CD14-positive monocyte (primary cell): Measurements from ENCODE around the gene COQ7. TPM values are rescaled to one million over a fixed set of nuclear protein-coding genes. Genes with fewer than 3 reads are reported as not detected.

Source experiments
- DNase-seq, 3 donors: peaks; one replicate each; pipeline ENCODE4 v3.0.0-alpha.2; 2011 to 2022
- H2AFZ ChIP-seq: 2 replicates; pipeline ENCODE4 v1.6.0; 2012; ENCODE audit warnings: mild to moderate bottlenecking, low read depth, low read length, inconsistent platforms; ENCODE audit not compliant: insufficient read depth, poor library complexity, severe bottlenecking
- H3K27ac ChIP-seq, 2 donors: 1 replicate in 1 of 2; 2 replicates in 1 of 2; pipeline ENCODE4 v1.5.1; 2012 to 2013; ENCODE audit warnings: low read length in 2 of 2, control low read depth in 1 of 2, inconsistent platforms in 1 of 2, low read depth in 1 of 2, mild to moderate bottlenecking in 1 of 2
- H3K27me3 ChIP-seq, 2 donors: one replicate each; pipeline versions ENCODE4 v1.6.0 to v1.6.1; 2011 to 2013; ENCODE audit warnings: low read length in 2 of 2; ENCODE audit not compliant: control insufficient read depth in 2 of 2, insufficient read depth in 2 of 2
- H3K36me3 ChIP-seq, 2 donors: replicated peaks in 1 of 2; 1 replicate in 1 of 2; 2 replicates in 1 of 2; pipeline versions ENCODE4 v1.5.1 to v1.6.1; 2012 to 2013; ENCODE audit warnings: low read length in 2 of 2, control low read depth in 1 of 2, inconsistent platforms in 1 of 2, mild to moderate bottlenecking in 1 of 2; ENCODE audit not compliant: insufficient read depth in 2 of 2, control insufficient read depth in 1 of 2
- H3K4me1 ChIP-seq, 2 donors: 1 replicate in 1 of 2; 2 replicates in 1 of 2; pipeline versions ENCODE4 v1.5.1 to v1.6.1; 2012 to 2013; ENCODE audit warnings: low read length in 2 of 2, control low read depth in 1 of 2, inconsistent platforms in 1 of 2, mild to moderate bottlenecking in 1 of 2, moderate library complexity in 1 of 2; ENCODE audit not compliant: insufficient read depth in 2 of 2, control insufficient read depth in 1 of 2
- H3K4me2 ChIP-seq: replicated peaks from 2 replicates; pipeline ENCODE3; 2012; ENCODE audit warnings: low read length, moderate library complexity, mild to moderate bottlenecking; ENCODE audit not compliant: poor library complexity, severe bottlenecking; ENCODE audit errors: extremely low read depth
- H3K4me3 ChIP-seq, 3 experiments: fragments of 200-600 bp in 1 of 3; sonication (generic) in 1 of 3; replicated peaks in 1 of 3; 1 replicate in 2 of 3; 2 replicates in 1 of 3; pipeline ENCODE4 v1.5.1; 2011 to 2013; ENCODE audit warnings: low read length in 3 of 3, mild to moderate bottlenecking in 3 of 3, control low read depth in 2 of 3, low read depth in 2 of 3, inconsistent platforms in 1 of 3, moderate library complexity in 1 of 3
- H3K79me2 ChIP-seq: 2 replicates; pipeline ENCODE4 v1.6.0; 2012; ENCODE audit warnings: mild to moderate bottlenecking, control low read depth, inconsistent platforms, low read length, moderate library complexity; ENCODE audit not compliant: insufficient read depth
- H3K9ac ChIP-seq: 2 replicates; pipeline ENCODE4 v1.6.0; 2017; ENCODE audit warnings: low read length, mild to moderate bottlenecking; ENCODE audit not compliant: insufficient read depth, poor library complexity, severe bottlenecking
- H3K9me3 ChIP-seq, 2 donors: replicated peaks in 1 of 2; 1 replicate in 1 of 2; 2 replicates in 1 of 2; pipeline versions ENCODE4 v1.5.1 to v1.6.1; 2012 to 2013; ENCODE audit warnings: low read length in 2 of 2, control low read depth in 1 of 2; ENCODE audit not compliant: control insufficient read depth in 1 of 2, insufficient read depth in 1 of 2
- H4K20me1 ChIP-seq: 2 replicates; pipeline ENCODE4 v1.6.0; 2012; ENCODE audit warnings: mild to moderate bottlenecking, low read length, control low read depth, moderate library complexity; ENCODE audit not compliant: insufficient read depth
- H3K27ac Mint-ChIP-seq, 7 donors: one replicate each; pipeline ENCODE4 v1.8.0; 2020; ENCODE audit warnings: mild to moderate bottlenecking in 7 of 7, mixed read lengths in 7 of 7, moderate library complexity in 6 of 7, inconsistent platforms in 2 of 7
- H3K27me3 Mint-ChIP-seq, 3 donors: one replicate each; pipeline ENCODE4 v1.8.0; 2021 to 2022; ENCODE audit warnings: low read depth in 3 of 3, mild to moderate bottlenecking in 3 of 3, mixed read lengths in 3 of 3, moderate library complexity in 3 of 3, inconsistent platforms in 1 of 3
- H3K36me3 Mint-ChIP-seq, 2 donors: one replicate each; pipeline ENCODE4 v1.8.0; 2020; ENCODE audit warnings: mixed read lengths in 2 of 2, inconsistent platforms in 1 of 2, mild to moderate bottlenecking in 1 of 2
- H3K4me1 Mint-ChIP-seq: one replicate; pipeline ENCODE4 v1.8.0; 2020; ENCODE audit warnings: mild to moderate bottlenecking, mixed read lengths
- H3K4me3 Mint-ChIP-seq, 2 donors: one replicate each; pipeline ENCODE4 v1.8.0; 2020; ENCODE audit warnings: mild to moderate bottlenecking in 2 of 2, mixed read lengths in 2 of 2, moderate library complexity in 1 of 2
- H3K9me3 Mint-ChIP-seq, 7 donors: one replicate each; pipeline ENCODE4 v1.8.0; 2020 to 2022; ENCODE audit warnings: mixed read lengths in 7 of 7, mild to moderate bottlenecking in 6 of 7, moderate library complexity in 6 of 7, inconsistent platforms in 2 of 7
- WGBS: methylation state at CpG from one replicate; pipeline ENCODE4 v1.1.5; 2013; ENCODE audit warnings: missing lambda C conversion rate; ENCODE audit not compliant: insufficient coverage; 5-methylcytosine and 5-hydroxymethylcytosine counted together
- intact Hi-C, 2 donors: fragments of 100-400 bp; cut with micrococcal nuclease; formaldehyde crosslinking; loops; one replicate each; pipeline versions ENCODE4 v1.15.0 to v1.15.1; 2023
- polyA plus RNA-seq, 3 donors: library from polyadenylated mRNA; depleted of rRNA in 1 of 3; unstranded in 2 of 3; stranded (reverse) in 1 of 3; fragments of 300-500 nt in 2 of 3; fragments of >200 nt in 1 of 3; fragmentation: Illumina TruSeq in 2 of 3; gene quantifications; 1 replicate in 2 of 3; 2 replicates in 1 of 3; pipeline ENCODE4 v1.2.3, GENCODE V29; 2012 to 2021
- TF ChIP-seq, protein P1 (sequence below): fragments of 200-600 bp; IDR thresholded peaks from one replicate; pipeline ENCODE4 v1.8.0; 2022; ENCODE audit warnings: antibody characterized with exemption, mild to moderate bottlenecking

Gene COQ7
- polyA plus RNA-seq, 3 donors, result 6.5 to 13.3 (median 12.2) TPM

DNA sequence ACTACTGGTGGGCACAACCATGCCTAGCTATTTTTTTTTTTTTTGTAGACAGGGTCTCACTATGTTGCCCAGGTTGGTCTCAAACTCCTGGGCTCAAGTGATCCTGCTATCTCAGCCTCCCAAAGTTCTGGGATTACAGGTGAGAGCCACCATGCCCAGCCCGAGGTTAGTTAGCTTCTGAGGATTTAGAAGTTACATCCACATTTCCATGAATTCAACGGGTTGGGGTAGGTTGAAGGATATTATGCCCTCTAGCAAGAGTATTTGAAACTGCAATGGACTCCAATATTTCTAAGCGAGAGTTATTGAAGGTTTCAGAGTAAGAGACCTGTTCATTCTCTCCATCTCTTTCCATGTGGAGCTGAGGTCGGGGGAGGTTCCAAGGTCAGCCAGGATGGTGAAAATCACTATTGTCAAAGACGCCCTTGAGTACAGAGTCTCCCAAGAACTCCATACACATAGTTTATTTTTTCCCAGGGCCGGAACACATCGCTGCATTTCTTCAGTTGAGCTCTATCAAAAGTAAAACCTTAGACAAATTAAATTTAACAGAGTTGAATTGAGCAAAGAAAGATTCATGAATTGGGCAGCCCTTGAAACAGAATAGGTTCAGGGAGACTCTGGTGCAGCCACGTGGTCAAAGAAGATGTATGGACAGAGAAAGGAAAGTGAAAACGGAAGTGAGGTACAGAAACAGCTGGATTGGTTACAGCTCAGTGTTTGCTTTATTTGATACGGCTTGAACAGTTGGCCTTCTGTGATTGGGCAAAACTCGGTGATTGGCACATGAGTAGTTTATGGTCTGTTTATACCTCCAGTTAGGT, 27.3 kb downstream of the COQ7 start:
- Histone ChIP-seq H3K27ac (no peak overlapping the region), H3K9me3 (peaks cover 0 to 8% of the 10 kb centered on the region in 2 donors), H4K20me1 (no peaks in the 10 kb centered on the region), H3K4me1 (peaks cover 3 to 6% of the 10 kb centered on the region in 2 donors), H3K27me3 (no peaks in the 10 kb centered on the region), H3K4me3 (no peak overlapping the region), H3K4me2 (no peak overlapping the region), H3K79me2 (no peaks in the 10 kb centered on the region), H2AFZ (no peak overlapping the region), H3K9ac (no peak overlapping the region), H3K36me3 (no peaks in the 10 kb centered on the region)
- no peaks in the 10 kb centered on the region for H3K36me3 Mint-ChIP-seq
- peak; percentile 39 to 75 (median 69) for DNase-seq
- H3K9me3 Mint-ChIP-seq, result peaks cover 7 to 17% (median 13%) of the 10 kb centered on the region in 7 donors
- peaks cover 4 to 17% (median 12%) of the 10 kb centered on the region in 3 donors for H3K27me3 Mint-ChIP-seq
- intact Hi-C loops, result loop anchor here in 1 of 2 donors (5.0 kb wide), 1 partner anchor 38 kb away; no protein-coding TSS in a partner anchor
- peak overlapping the region in 1 of 2 donors; percentile 36 for H3K4me3 Mint-ChIP-seq
- peaks cover 18% of the 10 kb centered on the region for H3K4me1 Mint-ChIP-seq
- 29% methylated on average over 3 of the region's 11 CpGs for WGBS
- TF ChIP-seq, protein P1, sequence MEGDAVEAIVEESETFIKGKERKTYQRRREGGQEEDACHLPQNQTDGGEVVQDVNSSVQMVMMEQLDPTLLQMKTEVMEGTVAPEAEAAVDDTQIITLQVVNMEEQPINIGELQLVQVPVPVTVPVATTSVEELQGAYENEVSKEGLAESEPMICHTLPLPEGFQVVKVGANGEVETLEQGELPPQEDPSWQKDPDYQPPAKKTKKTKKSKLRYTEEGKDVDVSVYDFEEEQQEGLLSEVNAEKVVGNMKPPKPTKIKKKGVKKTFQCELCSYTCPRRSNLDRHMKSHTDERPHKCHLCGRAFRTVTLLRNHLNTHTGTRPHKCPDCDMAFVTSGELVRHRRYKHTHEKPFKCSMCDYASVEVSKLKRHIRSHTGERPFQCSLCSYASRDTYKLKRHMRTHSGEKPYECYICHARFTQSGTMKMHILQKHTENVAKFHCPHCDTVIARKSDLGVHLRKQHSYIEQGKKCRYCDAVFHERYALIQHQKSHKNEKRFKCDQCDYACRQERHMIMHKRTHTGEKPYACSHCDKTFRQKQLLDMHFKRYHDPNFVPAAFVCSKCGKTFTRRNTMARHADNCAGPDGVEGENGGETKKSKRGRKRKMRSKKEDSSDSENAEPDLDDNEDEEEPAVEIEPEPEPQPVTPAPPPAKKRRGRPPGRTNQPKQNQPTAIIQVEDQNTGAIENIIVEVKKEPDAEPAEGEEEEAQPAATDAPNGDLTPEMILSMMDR, result no peak
- peak overlapping the region in 2 of 7 donors; percentile 56 to 83 for H3K27ac Mint-ChIP-seq

DNA sequence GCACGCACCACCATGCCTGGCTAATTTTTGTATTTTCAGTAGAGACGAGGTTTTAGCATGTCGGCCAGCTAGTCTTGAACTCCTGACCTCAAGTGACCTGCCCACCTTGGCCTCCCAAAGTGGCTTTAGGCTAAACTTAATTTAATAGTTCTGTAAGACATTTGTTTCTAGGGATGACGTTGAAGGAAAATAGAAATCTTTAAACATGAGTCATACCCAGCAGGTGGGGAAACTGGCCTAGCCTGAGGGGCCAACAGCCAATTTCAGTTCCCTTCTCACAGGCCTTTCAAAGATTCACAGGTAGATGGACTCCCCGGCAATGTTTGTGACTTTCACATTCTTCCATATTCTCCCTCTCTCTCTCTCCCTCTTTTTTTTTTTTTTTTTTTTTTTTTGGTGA, 28.2 kb downstream of the COQ7 start:
- 100% methylated on average over 2 of the region's 5 CpGs for WGBS
- Histone ChIP-seq H3K4me1 (peaks cover 3 to 6% of the 10 kb centered on the region in 2 donors), H3K9me3 (peaks cover 0 to 8% of the 10 kb centered on the region in 2 donors), H3K36me3 (no peaks in the 10 kb centered on the region), H2AFZ (no peak overlapping the region), H3K4me3 (no peak overlapping the region), H3K9ac (no peak overlapping the region), H4K20me1 (no peaks in the 10 kb centered on the region), H3K27me3 (no peaks in the 10 kb centered on the region), H3K4me2 (no peak overlapping the region), H3K79me2 (no peaks in the 10 kb centered on the region), H3K27ac (no peak overlapping the region)
- H3K4me3 Mint-ChIP-seq, result no peak overlapping the region
- H3K9me3 Mint-ChIP-seq, result peaks cover 7 to 17% (median 13%) of the 10 kb centered on the region in 7 donors
- intact Hi-C loops, result loop anchor here in 1 of 2 donors (5.0 kb wide), 1 partner anchor 37 kb away; no protein-coding TSS in a partner anchor
- H3K4me1 Mint-ChIP-seq, result peaks cover 18% of the 10 kb centered on the region
- H3K27me3 Mint-ChIP-seq, result peaks cover 2 to 14% (median 13%) of the 10 kb centered on the region in 3 donors
- TF ChIP-seq, protein P1, result no peak
- no peaks in the 10 kb centered on the region for H3K36me3 Mint-ChIP-seq
- H3K27ac Mint-ChIP-seq, result peak overlapping the region in 1 of 7 donors; percentile 56
- peak in 1 of 3 donors; percentile 25 for DNase-seq
